HS-27A (cell line): ENCODE measurements around the gene STN1.

Experiments
- DNase-seq: peaks from one replicate; pipeline ENCODE4 v3.0.0-alpha.2; 2012; ENCODE audit warnings: low read depth, missing footprints

Gene STN1

GRCh38 chr10:103843045-103843444 is 74.9 kb downstream of the STN1 start:
- no peak for DNase-seq

GRCh38 chr10:103842605-103843004 is 75.4 kb downstream of the STN1 start:
- no peak for DNase-seq

- no peak for DNase-seq
These were observed 76.5 kb downstream of the STN1 start for GRCh38 chr10:103841519-103841918.

- DNase-seq: no peak
These were observed 77.3 kb downstream of the STN1 start for GRCh38 chr10:103840740-103841070.

GRCh38 chr10:103839872-103840739 is 77.9 kb downstream of the STN1 start:
- DNase-seq: no peak

GRCh38 chr10:103839519-103839871 is 78.5 kb downstream of the STN1 start:
- DNase-seq: no peak

- DNase-seq: no peak
These were observed 79.0 kb downstream of the STN1 start for GRCh38 chr10:103838862-103839518.

GRCh38 chr10:103838070-103838395 is 80.0 kb downstream of the STN1 start:
- no peak for DNase-seq

GRCh38 chr10:103837370-103838069 is 80.5 kb downstream of the STN1 start:
- no peak for DNase-seq

GRCh38 chr10:103836861-103837260 is 81.1 kb downstream of the STN1 start:
- DNase-seq: no peak

- no peak for DNase-seq
These were observed 81.7 kb downstream of the STN1 start for GRCh38 chr10:103836273-103836672.

GRCh38 chr10:103835096-103836050 is 82.6 kb downstream of the STN1 start:
- no peak for DNase-seq

- no peak for DNase-seq
These were observed 83.4 kb downstream of the STN1 start for GRCh38 chr10:103834436-103835095.

- DNase-seq: no peak
These were observed 84.1 kb downstream of the STN1 start for GRCh38 chr10:103833731-103834365.

- no peak for DNase-seq
These were observed 85.2 kb downstream of the STN1 start for GRCh38 chr10:103832806-103833205.
